ENCODE data around the gene OSMR.

DNA sequence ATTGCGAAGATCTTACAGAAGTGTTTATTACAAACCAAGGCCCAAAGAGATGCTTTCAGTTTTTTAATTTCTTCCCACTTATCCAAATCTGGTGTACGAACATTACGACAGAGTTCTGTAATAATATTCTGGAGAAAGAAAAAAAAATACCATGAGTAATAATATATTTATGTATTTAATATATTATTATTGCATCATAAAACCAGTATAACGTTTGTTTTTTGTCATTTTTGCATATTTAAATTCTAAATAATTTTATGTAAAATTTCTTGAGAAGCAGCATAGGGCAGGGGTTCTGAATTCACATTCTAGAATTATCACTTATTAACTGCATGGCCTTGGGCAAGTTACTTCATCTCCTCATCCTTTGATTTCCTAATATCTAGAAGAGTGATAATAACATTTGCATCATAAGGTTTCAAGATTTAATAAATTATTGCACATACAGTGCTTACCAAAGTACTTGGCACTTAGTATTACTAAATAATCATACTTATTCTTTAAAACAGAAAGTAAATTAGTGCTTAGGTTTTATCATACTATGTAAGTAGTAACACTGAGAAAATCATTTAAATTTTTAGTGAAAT lies 107.7 kb downstream of the OSMR start:
- TF ChIP-seq EZH2 (IDR thresholded peaks at IDR 0.05; ENCODE audit: borderline replicate concordance, insufficient read depth, low read depth, low read length, poor library complexity, severe bottlenecking), result no peak
- TF ChIP-seq, protein P1, sequence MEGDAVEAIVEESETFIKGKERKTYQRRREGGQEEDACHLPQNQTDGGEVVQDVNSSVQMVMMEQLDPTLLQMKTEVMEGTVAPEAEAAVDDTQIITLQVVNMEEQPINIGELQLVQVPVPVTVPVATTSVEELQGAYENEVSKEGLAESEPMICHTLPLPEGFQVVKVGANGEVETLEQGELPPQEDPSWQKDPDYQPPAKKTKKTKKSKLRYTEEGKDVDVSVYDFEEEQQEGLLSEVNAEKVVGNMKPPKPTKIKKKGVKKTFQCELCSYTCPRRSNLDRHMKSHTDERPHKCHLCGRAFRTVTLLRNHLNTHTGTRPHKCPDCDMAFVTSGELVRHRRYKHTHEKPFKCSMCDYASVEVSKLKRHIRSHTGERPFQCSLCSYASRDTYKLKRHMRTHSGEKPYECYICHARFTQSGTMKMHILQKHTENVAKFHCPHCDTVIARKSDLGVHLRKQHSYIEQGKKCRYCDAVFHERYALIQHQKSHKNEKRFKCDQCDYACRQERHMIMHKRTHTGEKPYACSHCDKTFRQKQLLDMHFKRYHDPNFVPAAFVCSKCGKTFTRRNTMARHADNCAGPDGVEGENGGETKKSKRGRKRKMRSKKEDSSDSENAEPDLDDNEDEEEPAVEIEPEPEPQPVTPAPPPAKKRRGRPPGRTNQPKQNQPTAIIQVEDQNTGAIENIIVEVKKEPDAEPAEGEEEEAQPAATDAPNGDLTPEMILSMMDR (IDR thresholded peaks at IDR 0.05), result no peak
